Adrenal gland (tissue), 5 donors: Measurements from ENCODE around the gene DMTF1.

ENCODE experiments used
- CTCF ChIP-seq, 6 experiments: fragments of 450-650 bp in 4 of 6; fragments of 200-600 bp in 2 of 6; sonication (generic) in 1 of 6; IDR thresholded peaks; 1 replicate in 5 of 6; 2 replicates in 1 of 6; pipeline versions ENCODE4 v1.5.1 to v1.8.0; 2016 to 2021; ENCODE audit warnings: antibody characterized with exemption in 6 of 6, mild to moderate bottlenecking in 2 of 6, moderate library complexity in 1 of 6
- POLR2A ChIP-seq, 2 donors: fragments of 450-650 bp; IDR thresholded peaks; one replicate each; pipeline ENCODE4 v1.6.1; 2017; ENCODE audit warnings: antibody characterized with exemption in 2 of 2, mild to moderate bottlenecking in 2 of 2, moderate library complexity in 1 of 2
- donor health status: DM: no; HTN: no; CAD: no.

- TF ChIP-seq CTCF (IDR thresholded peaks at IDR 0.05) (no peak), POLR2A (IDR thresholded peaks at IDR 0.05) (no peak)
Measured at GRCh38 chr7:87199700-87200450, 47.6 kb downstream of the DMTF1 start.
